Psoas muscle (tissue), 8 donors: ENCODE data around the gene RELN. TPM values are rescaled to one million over a fixed set of nuclear protein-coding genes. Genes with fewer than 3 reads are reported as not detected.
A peak's percentile ranks its signal among the peaks of the same experiment; 100 is the strongest.

ENCODE experiments used
- ATAC-seq, 4 donors: fragments of 200-7000 bp; cut with Tn5 transposase; one replicate each; pipeline ENCODE4 v1.9.1; 2020; ENCODE audit warnings: moderate library complexity in 3 of 4, mild to moderate bottlenecking in 2 of 4
- DNase-seq, 2 donors: peaks; one replicate each; pipeline ENCODE4 v3.0.0-alpha.2; 2020
- H3K27ac ChIP-seq: fragments of 200-600 bp; one replicate; pipeline ENCODE4 v1.8.0; 2022
- H3K27me3 ChIP-seq, 3 donors: fragments of 200-600 bp in 1 of 3; one replicate each; pipeline versions ENCODE4 v1.6.1 to v1.8.0; 2013 to 2022; ENCODE audit warnings: low read length in 2 of 3, mild to moderate bottlenecking in 2 of 3, moderate library complexity in 1 of 3; ENCODE audit not compliant: insufficient read depth in 3 of 3
- H3K36me3 ChIP-seq, 2 donors: fragments of 200-600 bp in 1 of 2; one replicate each; pipeline versions ENCODE4 v1.6.1 to v1.8.0; 2013 to 2022; ENCODE audit warnings: low read depth in 1 of 2, mild to moderate bottlenecking in 1 of 2, moderate library complexity in 1 of 2; ENCODE audit not compliant: insufficient read depth in 1 of 2
- H3K4me1 ChIP-seq: fragments of 200-600 bp; one replicate; pipeline ENCODE4 v1.8.0; 2022
- H3K4me3 ChIP-seq: fragments of 200-600 bp; one replicate; pipeline ENCODE4 v1.8.0; 2022; ENCODE audit warnings: mild to moderate bottlenecking
- H3K9me3 ChIP-seq: fragments of 200-600 bp; one replicate; pipeline ENCODE4 v1.8.0; 2022
- WGBS, 3 donors: extraction: QIAGEN DNeasy Blood & Tissue Kit; methylation state at CpG; one replicate each; pipeline versions ENCODE4 v1.1.6 to v1.1.7; 2013; 5-methylcytosine and 5-hydroxymethylcytosine counted together
- intact Hi-C, 2 donors: fragments of 100-400 bp; cut with DNase I; formaldehyde crosslinking; loops; one replicate each; pipeline versions ENCODE4 v1.11.0 to v1.14.2; 2022
- polyA plus RNA-seq, 3 donors: library from polyadenylated mRNA; stranded (reverse); fragments of 200-250 nt; gene quantifications; one replicate each; pipeline ENCODE4 v1.2.3, GENCODE V29; 2013
- total RNA-seq, 4 donors: library from RNA; stranded (reverse); fragmentation: NEBNext Ultra II Directional in 2 of 4; extraction: Animal tissue kit (Norgen Biotek cat#: 25700) in 2 of 4; gene quantifications; one replicate each; pipeline versions ENCODE4 v1.2.1 to v1.2.4, GENCODE V29; 2021 to 2023
- TF ChIP-seq, protein P1 (sequence below): fragments of 200-600 bp; IDR thresholded peaks from one replicate; pipeline ENCODE4 v1.8.0; 2022; ENCODE audit warnings: antibody characterized with exemption
- donor health status: healthy with polysubstance abuse.
- donor health status: DM: no; HTN: no; CAD: no; lungs with moderate emphysema.
- donor health status: Bipolar disorder and iron deficiency.
- donor health status: healthy.
- donor health status: DM: yes; HTN: yes; CAD: no.
- donor health status: DM: no; HTN: no; CAD: no.
- donor health status: DM: no; HTN: no; CAD: no.
- donor health status: DM: yes; HTN: yes; CAD: no.

RELN gene
- total and polyA plus RNA-seq, 7 donors = 0.10 to 0.44 (median 0.32) TPM

- Histone ChIP-seq H3K4me1 (no peaks in the 10 kb centered on the region), H3K27ac (no peak overlapping the region), H3K27me3 (peaks cover 0 to 6% (median 0%) of the 10 kb centered on the region in 3 donors), H3K4me3 (no peak overlapping the region), H3K36me3 (no peaks in the 10 kb centered on the region), H3K9me3 (no peaks in the 10 kb centered on the region)
- DNase-seq = no peak
- 48 to 70% (median 57%) methylated on average over 1 of the region's 1 CpG for WGBS, 3 donors
- TF ChIP-seq, protein P1, sequence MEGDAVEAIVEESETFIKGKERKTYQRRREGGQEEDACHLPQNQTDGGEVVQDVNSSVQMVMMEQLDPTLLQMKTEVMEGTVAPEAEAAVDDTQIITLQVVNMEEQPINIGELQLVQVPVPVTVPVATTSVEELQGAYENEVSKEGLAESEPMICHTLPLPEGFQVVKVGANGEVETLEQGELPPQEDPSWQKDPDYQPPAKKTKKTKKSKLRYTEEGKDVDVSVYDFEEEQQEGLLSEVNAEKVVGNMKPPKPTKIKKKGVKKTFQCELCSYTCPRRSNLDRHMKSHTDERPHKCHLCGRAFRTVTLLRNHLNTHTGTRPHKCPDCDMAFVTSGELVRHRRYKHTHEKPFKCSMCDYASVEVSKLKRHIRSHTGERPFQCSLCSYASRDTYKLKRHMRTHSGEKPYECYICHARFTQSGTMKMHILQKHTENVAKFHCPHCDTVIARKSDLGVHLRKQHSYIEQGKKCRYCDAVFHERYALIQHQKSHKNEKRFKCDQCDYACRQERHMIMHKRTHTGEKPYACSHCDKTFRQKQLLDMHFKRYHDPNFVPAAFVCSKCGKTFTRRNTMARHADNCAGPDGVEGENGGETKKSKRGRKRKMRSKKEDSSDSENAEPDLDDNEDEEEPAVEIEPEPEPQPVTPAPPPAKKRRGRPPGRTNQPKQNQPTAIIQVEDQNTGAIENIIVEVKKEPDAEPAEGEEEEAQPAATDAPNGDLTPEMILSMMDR = no peak
- ATAC-seq = no peak
- intact Hi-C loops = loop anchor here (5.0 kb wide), 2 partner anchors 1273 to 1343 kb away; no protein-coding TSS in a partner anchor
Measured at GRCh38 chr7:103574576-103574975, 414.9 kb downstream of the RELN start.

GRCh38 chr7:103573479-103574058 is 415.9 kb downstream of the RELN start:
- no peaks in the 10 kb centered on the region for H3K27me3 ChIP-seq
- H3K36me3 ChIP-seq = no peaks in the 10 kb centered on the region
- no peak overlapping the region for H3K27ac ChIP-seq
- intact Hi-C loops = loop anchor here (5.0 kb wide), 2 partner anchors 1274 to 1344 kb away; no protein-coding TSS in a partner anchor
- DNase-seq (no peak), ATAC-seq (no peak)
- H3K9me3 ChIP-seq = no peaks in the 10 kb centered on the region
- H3K4me1 ChIP-seq = no peaks in the 10 kb centered on the region
- no peak overlapping the region for H3K4me3 ChIP-seq
- 35 to 41% (median 37%) methylated on average over 3 of the region's 3 CpGs for WGBS, 3 donors
- TF ChIP-seq, protein P1 = peak; percentile 57

DNA sequence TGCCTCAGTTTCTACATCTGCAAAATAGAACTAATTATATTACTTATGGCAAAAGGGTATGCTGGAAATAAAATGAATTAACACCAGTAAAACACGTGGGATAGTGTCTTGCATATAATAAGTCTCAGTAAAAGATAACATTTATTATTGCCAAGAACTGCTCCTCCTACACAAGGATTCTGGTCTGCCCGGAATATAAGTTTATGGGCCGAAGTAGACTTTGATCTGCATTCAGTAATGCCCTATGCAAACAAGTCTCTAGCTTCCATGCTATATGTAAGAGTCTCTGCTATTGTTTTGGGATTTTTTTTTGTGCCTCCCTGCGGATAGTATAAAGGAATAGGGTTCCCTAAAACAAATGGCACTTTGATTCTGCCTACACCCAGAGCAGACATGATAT is 417.9 kb downstream of the RELN start:
- no peak for DNase-seq
- peaks cover 0 to 6% (median 0%) of the 10 kb centered on the region in 3 donors for H3K27me3 ChIP-seq
- WGBS, 3 donors = 51 to 72% (median 60%) methylated on average over 4 of the region's 4 CpGs
- TF ChIP-seq, protein P1 = no peak
- H3K9me3 ChIP-seq = no peaks in the 10 kb centered on the region
- no peak for ATAC-seq
- H3K4me3 ChIP-seq = no peak overlapping the region
- no peak overlapping the region for H3K27ac ChIP-seq
- no peaks in the 10 kb centered on the region for H3K4me1 ChIP-seq
- intact Hi-C loops = loop anchor here (5.0 kb wide), 2 partner anchors 1276 to 1346 kb away; no protein-coding TSS in a partner anchor
- H3K36me3 ChIP-seq = no peaks in the 10 kb centered on the region

- Histone ChIP-seq H3K9me3 (no peaks in the 10 kb centered on the region), H3K27ac (no peak overlapping the region), H3K36me3 (no peaks in the 10 kb centered on the region), H3K4me1 (no peaks in the 10 kb centered on the region), H3K4me3 (no peak overlapping the region), H3K27me3 (peaks cover 0 to 9% (median 0%) of the 10 kb centered on the region in 3 donors)
- no peak for DNase-seq
- ATAC-seq = no peak
- TF ChIP-seq, protein P1 = no peak
- intact Hi-C loops = loop anchor here (5.0 kb wide), 2 partner anchors 1278 to 1348 kb away; no protein-coding TSS in a partner anchor
- WGBS, 3 donors = 55 to 66% (median 64%) methylated on average over 4 of the region's 4 CpGs
Measured at GRCh38 chr7:103569621-103570305, 419.7 kb downstream of the RELN start.
